Endothelial cell of umbilical vein (primary cell): Measurements from ENCODE around the gene LENG9. TPM values are rescaled to one million over a fixed set of nuclear protein-coding genes. Genes with fewer than 3 reads are reported as not detected.
A peak's percentile ranks its signal among the peaks of the same experiment; 100 is the strongest.

Source experiments
- BruUV-seq: library from RNA; stranded (reverse); fragments of 400-500 nt; replicated peaks from 2 replicates; lab custom pipeline; 2021; lab: Mats Ljungman, UMichigan
- CTCF ChIA-PET: fragments of 300-600, 350-600 bp; sonication (Branson Sonifier 250); formaldehyde crosslinking; loops from one replicate; lab custom pipeline; 2021; ENCODE audit warnings: antibody characterized with exemption, inconsistent platforms; lab: Charles Lee
- POLR2A ChIA-PET: fragments of 300-600, 350-600 bp; sonication (Branson Sonifier 250); formaldehyde crosslinking; loops from one replicate; lab custom pipeline; 2021; ENCODE audit warnings: antibody characterized with exemption, inconsistent platforms; lab: Charles Lee
- DNase-seq: peaks from one replicate; pipeline ENCODE4 v3.0.0-alpha.2; 2011; ENCODE audit warnings: low read depth, low spot score
- FAIRE-seq: peaks from 2 replicates; lab custom pipeline; 2011; peaks lifted over from hg19 to GRCh38; lab: Jason Lieb, UNC
- H2AFZ ChIP-seq: 2 replicates; pipeline ENCODE4 v1.6.0; 2012; ENCODE audit warnings: low read depth, low read length, control low read depth, inconsistent platforms
- H3K27ac ChIP-seq: 2 replicates; pipeline ENCODE4 v1.5.1; 2011; ENCODE audit warnings: low read depth, mild to moderate bottlenecking, control low read depth, low read length, moderate library complexity; ENCODE audit not compliant: insufficient read depth
- H3K27me3 ChIP-seq, 2 experiments: 2 replicates each; pipeline versions ENCODE4 v1.6.0 to v1.6.1; 2011; ENCODE audit warnings: low read length in 2 of 2, mixed read lengths in 1 of 2; ENCODE audit not compliant: control insufficient read depth in 2 of 2, insufficient read depth in 2 of 2
- H3K36me3 ChIP-seq, 2 experiments: 2 replicates in 1 of 2; 3 replicates in 1 of 2; pipeline ENCODE4 v1.5.1; 2011; ENCODE audit warnings: low read length in 2 of 2, mild to moderate bottlenecking in 1 of 2, moderate library complexity in 1 of 2; ENCODE audit not compliant: control insufficient read depth in 2 of 2, insufficient read depth in 2 of 2; ENCODE audit errors: extremely low read depth in 1 of 2
- H3K4me1 ChIP-seq: 3 replicates; pipeline ENCODE4 v1.5.1; 2011; ENCODE audit warnings: mild to moderate bottlenecking, low read length; ENCODE audit not compliant: control insufficient read depth, insufficient read depth; ENCODE audit errors: extremely low read depth
- H3K4me2 ChIP-seq: 2 replicates; pipeline ENCODE4 v1.6.1; 2011; ENCODE audit warnings: low read length, control low read depth, mixed read lengths; ENCODE audit not compliant: insufficient read depth
- H3K4me3 ChIP-seq, 3 experiments: fragments of 200-600 bp in 1 of 3; sonication (generic), shearing (Covaris generic) in 1 of 3; replicated peaks in 1 of 3; 2 replicates each; pipeline ENCODE4 v1.5.1; 2011 to 2016; ENCODE audit warnings: control low read depth in 3 of 3, low read length in 3 of 3, mild to moderate bottlenecking in 2 of 3, inconsistent platforms in 1 of 3, low read depth in 1 of 3, moderate library complexity in 1 of 3; ENCODE audit not compliant: insufficient read depth in 1 of 3
- H3K79me2 ChIP-seq: 2 replicates; pipeline ENCODE4 v1.6.0; 2012; ENCODE audit warnings: low read length, inconsistent platforms; ENCODE audit not compliant: control insufficient read depth, insufficient read depth
- H3K9ac ChIP-seq: replicated peaks from 2 replicates; pipeline ENCODE3; 2011; ENCODE audit warnings: low read length, control low read depth; ENCODE audit not compliant: insufficient read depth; ENCODE audit errors: extremely low read depth
- H3K9me1 ChIP-seq: replicated peaks from 3 replicates; pipeline ENCODE4 v1.6.0; 2011; ENCODE audit warnings: mild to moderate bottlenecking, low read length; ENCODE audit not compliant: control insufficient read depth, insufficient read depth; ENCODE audit errors: extremely low read depth
- H3K9me3 ChIP-seq: replicated peaks from 2 replicates; pipeline ENCODE4 v1.5.1; 2012; ENCODE audit warnings: low read length, inconsistent platforms; ENCODE audit not compliant: control insufficient read depth, insufficient read depth
- H4K20me1 ChIP-seq: replicated peaks from 2 replicates; pipeline ENCODE3; 2011; ENCODE audit warnings: mild to moderate bottlenecking, low read length; ENCODE audit not compliant: control insufficient read depth, insufficient read depth; ENCODE audit errors: extremely low read depth
- CTCF ChIP-seq, 2 donors: IDR thresholded peaks; 1 replicate in 1 of 2; 2 replicates in 1 of 2; pipeline ENCODE4 v1.5.1; 2011; ENCODE audit warnings: low read length in 2 of 2, mild to moderate bottlenecking in 2 of 2, moderate library complexity in 2 of 2, control low read depth in 1 of 2, inconsistent platforms in 1 of 2, low read depth in 1 of 2; ENCODE audit not compliant: insufficient read depth in 1 of 2; ENCODE audit errors: extremely low read depth in 1 of 2
- EZH2 ChIP-seq: IDR thresholded peaks from 2 replicates; pipeline ENCODE4 v1.6.1; 2012; ENCODE audit warnings: borderline replicate concordance, low read depth, mild to moderate bottlenecking, moderate library complexity, low read length, inconsistent platforms; ENCODE audit not compliant: severe bottlenecking
- FOS ChIP-seq: IDR thresholded peaks from 2 replicates; pipeline ENCODE4 v1.6.1; 2011; ENCODE audit warnings: mild to moderate bottlenecking, low read length, moderate library complexity, borderline replicate concordance; ENCODE audit not compliant: insufficient read depth
- GATA2 ChIP-seq: IDR thresholded peaks from 2 replicates; pipeline ENCODE4 v1.7.0; 2011; ENCODE audit warnings: low read depth, mild to moderate bottlenecking, moderate library complexity, mixed read lengths, low read length; ENCODE audit not compliant: insufficient read length, insufficient read depth
- JUN ChIP-seq: IDR thresholded peaks from 2 replicates; pipeline ENCODE4 v1.6.1; 2011; ENCODE audit warnings: borderline replicate concordance, low read depth; ENCODE audit not compliant: insufficient read length, insufficient read depth
- MAX ChIP-seq: IDR thresholded peaks from 2 replicates; pipeline ENCODE4 v1.6.1; 2011; ENCODE audit not compliant: insufficient read depth, insufficient read length
- MYC ChIP-seq: IDR thresholded peaks from one replicate; pipeline ENCODE4 v1.6.1; 2011; ENCODE audit warnings: mild to moderate bottlenecking, low read depth, low read length
- POLR2A ChIP-seq: IDR thresholded peaks from 2 replicates; pipeline ENCODE4 v1.6.1; 2012; ENCODE audit warnings: low read depth, mild to moderate bottlenecking, control low read depth, low read length
- POLR2AphosphoS5 ChIP-seq: IDR thresholded peaks from 2 replicates; pipeline ENCODE4 v1.6.1; 2012; ENCODE audit warnings: low read depth, mild to moderate bottlenecking, control low read depth, low read length, moderate library complexity; ENCODE audit not compliant: insufficient read depth
- dilution Hi-C: fragments of 300-500 bp; cut with MboI; formaldehyde crosslinking; loops from one replicate; pipeline ENCODE4 v1.15.0; 2019; ENCODE audit warnings: low sequenced_read_pairs; ENCODE audit not compliant: extremely low pct_ligation_motif_present
- intact Hi-C: fragments of 100-400 bp; cut with micrococcal nuclease; formaldehyde crosslinking; loops from one replicate; pipeline ENCODE4 v1.10.0; 2022
- polyA plus RNA-seq, 4 experiments: library from polyadenylated mRNA; depleted of rRNA in 3 of 4; stranded (reverse) in 3 of 4; unstranded in 1 of 4; fragments of >200 nt; gene quantifications; 2 replicates each; pipeline versions ENCODE4 v1.2.1 to v1.2.3, GENCODE V29; 2011 to 2012; ENCODE audit warnings: missing spikeins in 1 of 4
- total RNA-seq: library from RNA; stranded (reverse); gene quantifications from 2 replicates; pipeline ENCODE4 v1.2.3, GENCODE V29; 2021

LENG9 gene
- total and polyA plus RNA-seq, 2 donors (not counting 3 experiments of a cell fraction or from before 2014, with no cell fraction given): 0.97 to 2.8 TPM

GRCh38 chr19:54464044-54464629, 559 bp upstream of the LENG9 start:
- FAIRE-seq: no peak
- Histone ChIP-seq H3K27ac (peak overlapping the region; percentile 85), H3K36me3 (peaks cover 0 to 19% of the 10 kb centered on the region in 2 experiments), H3K79me2 (peaks cover 14% of the 10 kb centered on the region), H2AFZ (peak overlapping the region; percentile 33), H3K4me1 (peaks cover 31% of the 10 kb centered on the region), H4K20me1 (no peaks in the 10 kb centered on the region), H3K4me3 (peak overlapping the region; percentile 12 to 38 (median 28)), H3K27me3 (no peaks in the 10 kb centered on the region), H3K4me2 (peak overlapping the region; percentile 66), H3K9me3 (no peaks in the 10 kb centered on the region), H3K9me1 (no peaks in the 10 kb centered on the region), H3K9ac (peak overlapping the region; percentile 17)
- CTCF ChIA-PET: interaction anchor here (1.9 to 2.4 kb wide), 2 partner anchors 9 to 16 kb away, joined by 14 to 21 read pairs; partner anchors contain the start of genes CDC42EP5 and LENG8
- peak; percentile 61 for DNase-seq
- intact Hi-C loops (loop anchor here (5.0 to 10.0 kb wide), 5 partner anchors 597 to 1191 kb away; partner anchors contain the start of genes MYADM, PPP1R12C, RDH13 and U2AF2), dilution Hi-C loops (no loop called here)
- POLR2A ChIA-PET: interaction anchor here (0.7 to 2.4 kb wide), 5 partner anchors 9 to 624 kb away, joined by 3 to 11 read pairs (median 5); partner anchors contain the start of genes CDC42EP5 and LENG8
- no TSS peak for BruUV-seq
- no peak for TF ChIP-seq POLR2A
- TF ChIP-seq GATA2: no peak

- H3K4me2 ChIP-seq: peak overlapping the region; percentile 75
- CTCF ChIA-PET: interaction anchor here (1.0 to 2.4 kb wide), 5 partner anchors 11 to 24 kb away, joined by 3 to 21 read pairs (median 5); partner anchors contain the start of genes CDC42EP5 and LENG8
- DNase-seq (peak; percentile 72), FAIRE-seq (peak; percentile 38)
- TF ChIP-seq MAX (peak; percentile 59), FOS (no peak), JUN (no peak), GATA2 (no peak), CTCF (IDR thresholded peaks at IDR 0.05; ENCODE audit: extremely low read depth in 1 of 2, insufficient read depth in 1 of 2, low read depth in 1 of 2, low read length in 2 of 2) (peak; percentile 16 to 50), EZH2 (no peak), MYC (peak; percentile 18), POLR2A (no peak), POLR2AphosphoS5 (no peak)
- H3K4me1 ChIP-seq: peaks cover 29% of the 10 kb centered on the region
- no peaks in the 10 kb centered on the region for H4K20me1 ChIP-seq
- H3K36me3 ChIP-seq: peaks cover 10 to 32% of the 10 kb centered on the region in 2 experiments
- dilution Hi-C loops: no loop called here
- no peaks in the 10 kb centered on the region for H3K27me3 ChIP-seq
- H3K9ac ChIP-seq: peak overlapping the region; percentile 79
- H3K27ac ChIP-seq: peak overlapping the region; percentile 85
- no peaks in the 10 kb centered on the region for H3K9me1 ChIP-seq
- intact Hi-C loops: loop anchor here (1.0 to 10.0 kb wide), 8 partner anchors 8 to 1192 kb away; partner anchors contain the start of genes LENG8, MYADM, PPP1R12C and RDH13
- peak overlapping the region; percentile 22 to 46 (median 37) for H3K4me3 ChIP-seq
- no peak overlapping the region for H2AFZ ChIP-seq
- H3K79me2 ChIP-seq: peaks cover 26% of the 10 kb centered on the region
- TSS peak; percentile 25 for BruUV-seq
- POLR2A ChIA-PET: interaction anchor here (0.7 to 2.4 kb wide), 6 partner anchors 10 to 626 kb away, joined by 3 to 11 read pairs (median 5); partner anchors contain the start of genes CDC42EP5 and LENG8
- H3K9me3 ChIP-seq: no peaks in the 10 kb centered on the region
Measured at GRCh38 chr19:54462655-54463530, 685 bp downstream of the LENG9 start.
